MCF 10A (cell line): ENCODE measurements around the gene TXK. TPM values are rescaled to one million over a fixed set of nuclear protein-coding genes. Genes with fewer than 3 reads are reported as not detected.

Source experiments
- BruUV-seq: library from RNA; stranded (reverse); fragments of 400-500 nt; replicated peaks from 2 replicates; lab custom pipeline; 2021; lab: Mats Ljungman, UMichigan
- CTCF ChIA-PET: fragments of 300-600 bp; sonication (Branson Sonifier 250); formaldehyde crosslinking; extraction: SDS; loops from one replicate; lab custom pipeline; 2021; ENCODE audit warnings: antibody characterized with exemption, inconsistent platforms; lab: Yijun Ruan, JAX
- POLR2A ChIA-PET: fragments of 300-600, 350-650 bp; sonication (Branson Sonifier 250); formaldehyde crosslinking; extraction: SDS; loops from one replicate; lab custom pipeline; 2020; ENCODE audit warnings: antibody characterized with exemption, inconsistent platforms; lab: Yijun Ruan, JAX
- DNase-seq: peaks from one replicate; pipeline ENCODE4 v3.0.0-alpha.2; 2018; ENCODE audit not compliant: unreplicated experiment
- H3K27ac Mint-ChIP-seq: one replicate; pipeline ENCODE4 v1.8.0; 2022; ENCODE audit warnings: mild to moderate bottlenecking, low read depth, mixed read lengths; ENCODE audit not compliant: unreplicated experiment
- H3K27me3 Mint-ChIP-seq: one replicate; pipeline ENCODE4 v1.8.0; 2022; ENCODE audit warnings: mixed read lengths; ENCODE audit not compliant: insufficient read depth, unreplicated experiment
- H3K36me3 Mint-ChIP-seq: one replicate; pipeline ENCODE4 v1.8.0; 2022; ENCODE audit warnings: mild to moderate bottlenecking, moderate library complexity, mixed read lengths; ENCODE audit not compliant: insufficient read depth, unreplicated experiment
- H3K4me1 Mint-ChIP-seq: one replicate; pipeline ENCODE4 v1.8.0; 2022; ENCODE audit warnings: mixed read lengths; ENCODE audit not compliant: insufficient read depth, unreplicated experiment
- H3K4me3 Mint-ChIP-seq: one replicate; pipeline ENCODE4 v1.8.0; 2022; ENCODE audit warnings: mild to moderate bottlenecking, moderate library complexity, mixed read lengths; ENCODE audit not compliant: unreplicated experiment
- H3K9me3 Mint-ChIP-seq: one replicate; pipeline ENCODE4 v1.8.0; 2022; ENCODE audit warnings: mixed read lengths; ENCODE audit not compliant: unreplicated experiment
- intact Hi-C: fragments of 100-400 bp; cut with micrococcal nuclease; formaldehyde crosslinking; loops from 2 replicates; pipeline ENCODE4 v1.14.1; 2022
- total RNA-seq: library from RNA; stranded (reverse); gene quantifications from 2 replicates; pipeline ENCODE4 v1.2.3, GENCODE V29; 2022
- TF ChIP-seq, protein P1 (sequence below): fragments of 200-600 bp; IDR thresholded peaks from one replicate; pipeline ENCODE4 v1.8.0; 2022; ENCODE audit warnings: antibody characterized with exemption, mild to moderate bottlenecking; ENCODE audit not compliant: unreplicated experiment

The TXK gene
- total RNA-seq, 1 experiment from 2014 or later = not detected

DNA sequence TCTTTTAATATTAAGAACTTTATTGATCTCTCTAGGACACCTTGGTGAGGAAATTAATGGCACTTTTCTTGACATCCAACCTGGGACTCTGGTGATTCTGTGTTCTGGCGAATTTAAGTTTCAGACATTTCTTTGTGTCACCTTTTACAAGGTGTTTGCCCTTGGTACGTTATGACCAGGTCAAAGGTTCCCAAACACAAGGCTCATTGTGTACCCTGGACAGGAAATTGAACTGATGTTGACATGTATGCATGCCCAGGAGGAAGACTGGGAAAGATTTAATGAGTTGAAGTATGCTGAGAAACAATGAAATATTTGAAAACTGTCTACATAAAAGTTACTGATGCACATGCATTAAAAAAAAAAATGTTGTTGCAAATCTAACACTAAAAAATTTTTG lies 95.4 kb downstream of the TXK start:
- Mint-ChIP-seq H3K4me3 (no peak overlapping the region), H3K27ac (no peak overlapping the region), H3K9me3 (no peaks in the 10 kb centered on the region), H3K27me3 (no peaks in the 10 kb centered on the region), H3K36me3 (no peaks in the 10 kb centered on the region), H3K4me1 (no peaks in the 10 kb centered on the region)
- no peak for DNase-seq
- CTCF ChIA-PET = no interaction called here
- TF ChIP-seq, protein P1, sequence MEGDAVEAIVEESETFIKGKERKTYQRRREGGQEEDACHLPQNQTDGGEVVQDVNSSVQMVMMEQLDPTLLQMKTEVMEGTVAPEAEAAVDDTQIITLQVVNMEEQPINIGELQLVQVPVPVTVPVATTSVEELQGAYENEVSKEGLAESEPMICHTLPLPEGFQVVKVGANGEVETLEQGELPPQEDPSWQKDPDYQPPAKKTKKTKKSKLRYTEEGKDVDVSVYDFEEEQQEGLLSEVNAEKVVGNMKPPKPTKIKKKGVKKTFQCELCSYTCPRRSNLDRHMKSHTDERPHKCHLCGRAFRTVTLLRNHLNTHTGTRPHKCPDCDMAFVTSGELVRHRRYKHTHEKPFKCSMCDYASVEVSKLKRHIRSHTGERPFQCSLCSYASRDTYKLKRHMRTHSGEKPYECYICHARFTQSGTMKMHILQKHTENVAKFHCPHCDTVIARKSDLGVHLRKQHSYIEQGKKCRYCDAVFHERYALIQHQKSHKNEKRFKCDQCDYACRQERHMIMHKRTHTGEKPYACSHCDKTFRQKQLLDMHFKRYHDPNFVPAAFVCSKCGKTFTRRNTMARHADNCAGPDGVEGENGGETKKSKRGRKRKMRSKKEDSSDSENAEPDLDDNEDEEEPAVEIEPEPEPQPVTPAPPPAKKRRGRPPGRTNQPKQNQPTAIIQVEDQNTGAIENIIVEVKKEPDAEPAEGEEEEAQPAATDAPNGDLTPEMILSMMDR = no peak
- intact Hi-C loops = no loop called here
- no TSS peak for BruUV-seq
- POLR2A ChIA-PET = no interaction called here

DNA sequence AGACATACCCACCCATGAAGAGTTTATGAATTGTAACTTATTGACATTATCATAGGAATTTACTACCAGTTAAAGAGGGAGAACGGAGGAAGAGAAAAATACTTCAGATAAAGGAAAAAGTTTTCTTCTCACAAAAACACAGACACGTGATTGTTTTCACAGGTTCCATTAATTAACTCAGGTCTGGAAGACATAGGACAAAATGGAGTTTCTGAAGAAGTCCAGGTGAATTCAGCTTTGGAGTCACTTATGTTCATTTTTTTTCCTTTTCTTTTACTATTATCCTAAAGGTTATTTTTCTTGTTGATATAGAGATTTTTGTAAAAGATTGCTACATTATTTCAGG lies 97.0 kb downstream of the TXK start:
- ChIA-PET CTCF (interaction anchor here (4.8 kb wide), 1 partner anchor 34 kb away, joined by 24 read pairs; no protein-coding TSS in a partner anchor), POLR2A (interaction anchor here (1.6 kb wide), 1 partner anchor 12 kb away, joined by 5 read pairs; no protein-coding TSS in a partner anchor)
- Mint-ChIP-seq H3K36me3 (no peaks in the 10 kb centered on the region), H3K27me3 (no peaks in the 10 kb centered on the region), H3K9me3 (no peaks in the 10 kb centered on the region), H3K27ac (no peak overlapping the region), H3K4me3 (no peak overlapping the region), H3K4me1 (no peaks in the 10 kb centered on the region)
- intact Hi-C loops = no loop called here
- BruUV-seq = no TSS peak
- TF ChIP-seq, protein P1 = no peak
- DNase-seq = no peak

DNA sequence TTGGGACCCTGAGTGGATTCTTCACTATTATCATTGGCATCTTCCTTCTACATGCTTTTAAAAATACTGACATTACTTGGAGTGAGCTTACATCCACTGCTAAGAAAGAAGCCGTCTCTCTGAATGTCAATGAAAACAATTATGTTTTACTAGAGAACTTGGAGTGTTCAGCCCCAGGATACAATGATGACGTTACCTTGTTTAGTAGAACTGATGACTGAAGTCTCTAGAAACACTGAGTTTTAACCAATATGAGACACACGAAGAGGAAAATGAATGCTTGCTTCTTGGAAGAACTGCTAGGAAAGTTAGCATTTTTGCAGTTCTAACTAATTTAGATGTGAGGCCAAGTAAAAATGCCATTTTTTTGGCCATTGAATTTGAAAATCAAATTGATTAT lies 98.1 kb downstream of the TXK start:
- no peak overlapping the region for H3K4me3 Mint-ChIP-seq
- BruUV-seq = no TSS peak
- CTCF ChIA-PET = interaction anchor here (1.3 to 4.8 kb wide), 3 partner anchors 17 to 54 kb away, joined by 6 to 24 read pairs (median 22); no protein-coding TSS in a partner anchor

DNA sequence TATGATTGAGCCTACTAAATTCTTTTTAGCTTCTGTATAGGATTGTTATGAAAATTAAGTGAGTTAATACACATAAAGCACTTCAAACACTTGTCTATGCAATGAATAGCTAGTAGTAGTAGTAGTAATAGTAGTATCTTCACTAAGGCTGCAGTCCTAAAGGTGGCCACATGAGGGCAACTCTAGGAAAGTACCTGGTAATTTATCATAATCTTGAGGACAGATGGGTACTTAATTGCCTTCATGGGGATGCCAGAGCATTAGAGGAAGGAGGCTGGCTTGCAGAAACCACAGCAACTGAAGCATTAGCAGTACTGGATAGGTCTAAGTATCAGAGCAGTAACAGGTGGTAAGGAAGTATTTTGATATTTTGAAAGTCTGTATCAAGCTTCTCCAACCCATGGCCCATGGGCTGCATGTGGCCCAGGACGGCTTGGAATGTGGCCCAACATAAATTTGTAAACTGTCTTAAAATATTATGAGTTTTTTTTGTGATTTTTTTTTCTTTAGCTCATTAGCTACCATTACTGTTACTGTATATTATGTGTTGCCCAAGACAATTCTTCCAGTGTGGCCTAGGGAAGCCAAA lies 100.1 kb downstream of the TXK start:
- Mint-ChIP-seq H3K27me3 (no peaks in the 10 kb centered on the region), H3K36me3 (no peaks in the 10 kb centered on the region), H3K4me3 (no peak overlapping the region), H3K9me3 (no peaks in the 10 kb centered on the region), H3K27ac (no peak overlapping the region), H3K4me1 (no peaks in the 10 kb centered on the region)
- TF ChIP-seq, protein P1 = peak; percentile 40
- CTCF ChIA-PET = interaction anchor here (0.5 to 4.8 kb wide), 30 partner anchors 9 to 1759 kb away, joined by 3 to 42 read pairs (median 4); no protein-coding TSS in a partner anchor
- intact Hi-C loops = loop anchor here (2.0 kb wide), 1 partner anchor 53 kb away; no protein-coding TSS in a partner anchor
- BruUV-seq = no TSS peak
- peak; percentile 50 for DNase-seq
- POLR2A ChIA-PET = interaction anchor here (0.6 to 1.2 kb wide), 3 partner anchors 11 to 491 kb away, joined by 3 to 4 read pairs (median 3); no protein-coding TSS in a partner anchor

More for the DNA sequence above, 98.1 kb downstream of the TXK start:
- intact Hi-C loops = loop anchor here (2.0 kb wide), 1 partner anchor 51 kb away; no protein-coding TSS in a partner anchor
- Mint-ChIP-seq H3K27me3 (no peaks in the 10 kb centered on the region), H3K27ac (no peak overlapping the region), H3K36me3 (no peaks in the 10 kb centered on the region), H3K4me1 (no peaks in the 10 kb centered on the region), H3K9me3 (no peaks in the 10 kb centered on the region)
- DNase-seq = no peak
- POLR2A ChIA-PET = interaction anchor here (1.6 kb wide), 1 partner anchor 11 kb away, joined by 5 read pairs; no protein-coding TSS in a partner anchor
- TF ChIP-seq, protein P1 = no peak
